GM23338 (cell line): ENCODE results near the gene PAGE3. TPM values are rescaled to one million over a fixed set of nuclear protein-coding genes. Genes with fewer than 3 reads are reported as not detected.

Experiments used
- ATAC-seq: fragments of 200-7000 bp; cut with Tn5 transposase; 3 replicates; pipeline ENCODE4 v1.9.1; 2020
- DNase-seq: peaks from one replicate; pipeline ENCODE4 v3.0.0-alpha.2; 2015; ENCODE audit warnings: low spot score
- H2AFZ ChIP-seq: fragments of 200-600 bp; sonication (generic); 2 replicates; pipeline ENCODE4 v1.8.0; 2016; ENCODE audit warnings: antibody characterized with exemption, mild to moderate bottlenecking, moderate library complexity
- H3F3A ChIP-seq: fragments of 200-600 bp; sonication (generic); replicated peaks from 2 replicates; pipeline ENCODE4 v1.8.0; 2017; ENCODE audit warnings: antibody characterized with exemption, mixed run types, low read depth
- H3K27ac ChIP-seq: fragments of 200-600 bp; sonication (generic); 2 replicates; pipeline ENCODE4 v1.6.1; 2016; ENCODE audit warnings: low read depth
- H3K27me3 ChIP-seq: fragments of 200-600 bp; sonication (generic); 2 replicates; pipeline ENCODE4 v1.8.0; 2016; ENCODE audit warnings: mild to moderate bottlenecking, mixed run types, moderate library complexity; ENCODE audit not compliant: insufficient read depth
- H3K36me3 ChIP-seq: fragments of 200-600 bp; sonication (generic); 2 replicates; pipeline ENCODE4 v1.8.0; 2016; ENCODE audit warnings: mild to moderate bottlenecking; ENCODE audit not compliant: insufficient read depth
- H3K4me1 ChIP-seq: fragments of 200-600 bp; sonication (generic); 2 replicates; pipeline ENCODE4 v1.8.0; 2016; ENCODE audit warnings: mild to moderate bottlenecking, moderate library complexity; ENCODE audit not compliant: insufficient read depth
- H3K4me2 ChIP-seq: fragments of 200-600 bp; sonication (generic); 2 replicates; pipeline ENCODE4 v1.7.1; 2017; ENCODE audit warnings: mixed run types
- H3K4me3 ChIP-seq: fragments of 200-600 bp; sonication (generic); 2 replicates; pipeline ENCODE4 v1.6.1; 2016; ENCODE audit warnings: mixed run types
- H3K79me2 ChIP-seq: fragments of 200-600 bp; sonication (generic); replicated peaks from 2 replicates; pipeline ENCODE4 v1.8.0; 2017; ENCODE audit warnings: mild to moderate bottlenecking; ENCODE audit not compliant: insufficient read depth
- H3K9me2 ChIP-seq: fragments of 200-600 bp; sonication (generic); 2 replicates; pipeline ENCODE4 v1.8.0; 2017; ENCODE audit not compliant: insufficient read depth
- H4K20me1 ChIP-seq: fragments of 200-600 bp; sonication (generic); replicated peaks from 2 replicates; pipeline ENCODE4 v1.8.0; 2017; ENCODE audit warnings: mild to moderate bottlenecking; ENCODE audit not compliant: insufficient read depth
- H3K27ac Mint-ChIP-seq: 2 replicates; pipeline ENCODE4 v1.8.0; 2020; ENCODE audit warnings: inconsistent platforms, mild to moderate bottlenecking, moderate library complexity, mixed read lengths
- H3K27me3 Mint-ChIP-seq: 3 replicates; pipeline ENCODE4 v1.8.0; 2022; ENCODE audit warnings: low read depth, mild to moderate bottlenecking, moderate library complexity, mixed read lengths, inconsistent platforms; ENCODE audit not compliant: insufficient read depth, poor library complexity
- H3K36me3 Mint-ChIP-seq: 3 replicates; pipeline ENCODE4 v1.8.0; 2021; ENCODE audit warnings: low read depth, mild to moderate bottlenecking, inconsistent platforms, moderate library complexity, mixed read lengths
- H3K4me1 Mint-ChIP-seq: 3 replicates; pipeline ENCODE4 v1.8.0; 2020; ENCODE audit warnings: mild to moderate bottlenecking, inconsistent platforms, mixed read lengths
- H3K4me3 Mint-ChIP-seq: 3 replicates; pipeline ENCODE4 v1.8.0; 2021; ENCODE audit warnings: moderate library complexity, mild to moderate bottlenecking, inconsistent platforms, mixed read lengths
- H3K9me3 Mint-ChIP-seq: 3 replicates; pipeline ENCODE4 v1.8.0; 2020; ENCODE audit warnings: moderate library complexity, mild to moderate bottlenecking, inconsistent platforms, mixed read lengths
- CREB1 ChIP-seq: fragments of 250-450 bp; sonication (Bioruptor Pico); IDR thresholded peaks from 2 replicates; pipeline ENCODE4 v1.5.0; 2020; ENCODE audit warnings: low read depth, mild to moderate bottlenecking, moderate library complexity
- CTCF ChIP-seq, 2 experiments: fragments of 200-600 bp in 1 of 2; sonication (generic) in 1 of 2; conservative IDR thresholded peaks; 2 replicates each; pipeline versions ENCODE4 v1.5.1 to v1.6.1; 2016 to 2017; ENCODE audit warnings: antibody characterized with exemption in 2 of 2, low read depth in 2 of 2, mild to moderate bottlenecking in 2 of 2, moderate library complexity in 1 of 2
- ETS1 ChIP-seq: IDR thresholded peaks from 2 replicates; pipeline ENCODE4 v1.6.1; 2016; ENCODE audit warnings: antibody characterized with exemption
- JUNB ChIP-seq: IDR thresholded peaks from one replicate; pipeline ENCODE4 v1.6.1; 2016; ENCODE audit warnings: antibody characterized with exemption; ENCODE audit not compliant: unreplicated experiment
- POLR2AphosphoS5 ChIP-seq: IDR thresholded peaks from 2 replicates; pipeline ENCODE4 v1.6.1; 2016; ENCODE audit warnings: antibody characterized with exemption, low read depth
- REST ChIP-seq: IDR thresholded peaks from one replicate; pipeline ENCODE4 v1.6.1; 2018; ENCODE audit warnings: antibody characterized with exemption; ENCODE audit not compliant: unreplicated experiment
- ZNF462 ChIP-seq: fragments of 250-450 bp; sonication (Bioruptor Pico); IDR thresholded peaks from 2 replicates; pipeline ENCODE4 v1.5.0; 2020; ENCODE audit warnings: mild to moderate bottlenecking, moderate library complexity
- polyA plus RNA-seq: library from polyadenylated mRNA; unstranded; fragments of >200 nt; fragmentation: Nextera tagmentation; extraction: Ambion mirVana; gene quantifications from 2 replicates; pipeline ENCODE4 v1.2.1, GENCODE V29; 2016
- total RNA-seq: library from RNA; depleted of rRNA; stranded (reverse); fragments of >200 nt; shearing (Covaris generic); gene quantifications from 2 replicates; pipeline ENCODE4 v1.2.3, GENCODE V29; 2014

PAGE3 gene
- total and polyA plus RNA-seq, 2 experiments from 2014 or later, result not detected

- TF ChIP-seq CREB1, result no peak
- TF ChIP-seq ETS1, result no peak
- TF ChIP-seq REST, result no peak
- TF ChIP-seq CTCF (conservative IDR thresholded peaks at IDR 0.05; ENCODE audit: low read depth in 2 of 2), result no peak
Measured at GRCh38 chrX:55213381-55213780, 51.3 kb downstream of the PAGE3 start (continued).

- Mint-ChIP-seq H3K27me3 (no peaks in the 10 kb centered on the region), H3K4me1 (no peaks in the 10 kb centered on the region), H3K36me3 (no peaks in the 10 kb centered on the region), H3K9me3 (peaks cover 55% of the 10 kb centered on the region), H3K27ac (no peak overlapping the region), H3K4me3 (no peak overlapping the region)
- DNase-seq (no peak), ATAC-seq (no peak)
- H3K4me1 ChIP-seq, result no peaks in the 10 kb centered on the region
- no peaks in the 10 kb centered on the region for H3K27me3 ChIP-seq
- no peak overlapping the region for H3K27ac ChIP-seq
- H3K4me2 ChIP-seq, result no peak overlapping the region
- no peaks in the 10 kb centered on the region for H3K79me2 ChIP-seq
- H3K36me3 ChIP-seq, result no peaks in the 10 kb centered on the region
- no peaks in the 10 kb centered on the region for H3K9me2 ChIP-seq
- H3K4me3 ChIP-seq, result no peak overlapping the region
- no peaks in the 10 kb centered on the region for H3F3A ChIP-seq
- H2AFZ ChIP-seq, result no peak overlapping the region
- no peaks in the 10 kb centered on the region for H4K20me1 ChIP-seq
- no peak for TF ChIP-seq CREB1
- TF ChIP-seq REST, result no peak
- TF ChIP-seq POLR2AphosphoS5, result no peak
- no peak for TF ChIP-seq JUNB
- no peak for TF ChIP-seq ZNF462
Measured at GRCh38 chrX:55210931-55211677, 53.6 kb downstream of the PAGE3 start.
